GM12801 (cell line): ENCODE results near the gene SCYGR3.

ENCODE experiments used
- CTCF ChIP-seq: IDR thresholded peaks from one replicate; pipeline ENCODE4 v1.5.1; 2011; ENCODE audit warnings: control low read depth; ENCODE audit not compliant: insufficient read length; ENCODE audit errors: extremely low read depth

SCYGR3 gene

GRCh38 chr2:227643990-227644551, 29.4 kb upstream of the SCYGR3 start:
- no peak for TF ChIP-seq CTCF

- no peak for TF ChIP-seq CTCF
These were observed 28.0 kb upstream of the SCYGR3 start for GRCh38 chr2:227642656-227643055.

- TF ChIP-seq CTCF = no peak
These were observed 19.6 kb upstream of the SCYGR3 start for GRCh38 chr2:227634201-227634600.

GRCh38 chr2:227632827-227633226, 18.2 kb upstream of the SCYGR3 start:
- TF ChIP-seq CTCF = no peak

- TF ChIP-seq CTCF = no peak
These were observed 15.7 kb upstream of the SCYGR3 start for GRCh38 chr2:227630322-227630721.

GRCh38 chr2:227629435-227629834, 14.8 kb upstream of the SCYGR3 start:
- no peak for TF ChIP-seq CTCF

GRCh38 chr2:227627769-227628168, 13.1 kb upstream of the SCYGR3 start:
- TF ChIP-seq CTCF = no peak

GRCh38 chr2:227626580-227627151, 12.0 kb upstream of the SCYGR3 start:
- TF ChIP-seq CTCF = no peak
